ENCODE results near the gene SELENON. TPM values are rescaled to one million over a fixed set of nuclear protein-coding genes. Genes with fewer than 3 reads are reported as not detected.

SELENON gene
- total and polyA plus RNA-seq, 2 of the 13 experiments (the other 11 are each of a cell fraction or from before 2014, with no cell fraction given), result 3.8 to 8.0 TPM

DNA sequence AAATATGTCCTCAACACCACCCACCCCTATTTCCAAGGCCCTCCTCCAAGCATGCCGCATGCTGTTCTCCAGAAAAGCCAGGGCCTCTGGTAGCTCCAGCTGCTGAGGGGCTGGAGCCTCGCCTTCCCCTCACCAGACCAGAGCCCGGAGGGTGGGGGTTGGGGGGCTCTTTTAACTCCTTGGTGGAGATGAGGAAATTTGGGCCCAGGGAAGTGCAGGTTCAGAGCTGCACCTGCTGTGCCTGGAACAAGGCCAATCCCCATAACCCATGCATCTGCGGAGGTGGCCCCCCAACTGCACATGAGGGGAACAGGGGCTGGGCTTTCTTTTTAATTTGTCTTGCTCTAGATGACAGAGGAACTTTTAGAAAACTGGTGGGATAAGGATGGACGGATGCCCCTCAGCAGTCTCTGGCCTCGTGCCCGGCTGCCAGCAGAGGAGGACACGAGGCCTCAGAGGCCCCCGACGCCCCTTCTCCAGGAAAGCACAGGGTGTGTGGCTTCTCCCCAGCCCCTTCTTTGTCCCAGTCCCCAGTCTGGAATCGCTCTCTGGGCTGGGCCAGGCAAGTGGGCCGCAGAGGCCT, 550 bp upstream of the SELENON start (continued):
- TF ChIP-seq, protein P1, sequence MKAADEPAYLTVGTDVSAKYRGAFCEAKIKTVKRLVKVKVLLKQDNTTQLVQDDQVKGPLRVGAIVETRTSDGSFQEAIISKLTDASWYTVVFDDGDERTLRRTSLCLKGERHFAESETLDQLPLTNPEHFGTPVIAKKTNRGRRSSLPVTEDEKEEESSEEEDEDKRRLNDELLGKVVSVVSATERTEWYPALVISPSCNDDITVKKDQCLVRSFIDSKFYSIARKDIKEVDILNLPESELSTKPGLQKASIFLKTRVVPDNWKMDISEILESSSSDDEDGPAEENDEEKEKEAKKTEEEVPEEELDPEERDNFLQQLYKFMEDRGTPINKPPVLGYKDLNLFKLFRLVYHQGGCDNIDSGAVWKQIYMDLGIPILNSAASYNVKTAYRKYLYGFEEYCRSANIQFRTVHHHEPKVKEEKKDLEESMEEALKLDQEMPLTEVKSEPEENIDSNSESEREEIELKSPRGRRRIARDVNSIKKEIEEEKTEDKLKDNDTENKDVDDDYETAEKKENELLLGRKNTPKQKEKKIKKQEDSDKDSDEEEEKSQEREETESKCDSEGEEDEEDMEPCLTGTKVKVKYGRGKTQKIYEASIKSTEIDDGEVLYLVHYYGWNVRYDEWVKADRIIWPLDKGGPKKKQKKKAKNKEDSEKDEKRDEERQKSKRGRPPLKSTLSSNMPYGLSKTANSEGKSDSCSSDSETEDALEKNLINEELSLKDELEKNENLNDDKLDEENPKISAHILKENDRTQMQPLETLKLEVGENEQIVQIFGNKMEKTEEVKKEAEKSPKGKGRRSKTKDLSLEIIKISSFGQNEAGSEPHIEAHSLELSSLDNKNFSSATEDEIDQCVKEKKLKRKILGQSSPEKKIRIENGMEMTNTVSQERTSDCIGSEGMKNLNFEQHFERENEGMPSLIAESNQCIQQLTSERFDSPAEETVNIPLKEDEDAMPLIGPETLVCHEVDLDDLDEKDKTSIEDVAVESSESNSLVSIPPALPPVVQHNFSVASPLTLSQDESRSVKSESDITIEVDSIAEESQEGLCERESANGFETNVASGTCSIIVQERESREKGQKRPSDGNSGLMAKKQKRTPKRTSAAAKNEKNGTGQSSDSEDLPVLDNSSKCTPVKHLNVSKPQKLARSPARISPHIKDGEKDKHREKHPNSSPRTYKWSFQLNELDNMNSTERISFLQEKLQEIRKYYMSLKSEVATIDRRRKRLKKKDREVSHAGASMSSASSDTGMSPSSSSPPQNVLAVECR (CRISPR knock-in tag; IDR thresholded peaks at IDR 0.05; ENCODE audit: borderline replicate concordance), result peak; percentile 12; the same call in 1 of the 2 replicates
- TF ChIP-seq ZBTB7A (CRISPR knock-in tag; IDR thresholded peaks at IDR 0.05), result no peak
- TF ChIP-seq ZNF138 (CRISPR knock-in tag; IDR thresholded peaks at IDR 0.05; ENCODE audit: low read depth), result no peak
- TF ChIP-seq, protein P2, sequence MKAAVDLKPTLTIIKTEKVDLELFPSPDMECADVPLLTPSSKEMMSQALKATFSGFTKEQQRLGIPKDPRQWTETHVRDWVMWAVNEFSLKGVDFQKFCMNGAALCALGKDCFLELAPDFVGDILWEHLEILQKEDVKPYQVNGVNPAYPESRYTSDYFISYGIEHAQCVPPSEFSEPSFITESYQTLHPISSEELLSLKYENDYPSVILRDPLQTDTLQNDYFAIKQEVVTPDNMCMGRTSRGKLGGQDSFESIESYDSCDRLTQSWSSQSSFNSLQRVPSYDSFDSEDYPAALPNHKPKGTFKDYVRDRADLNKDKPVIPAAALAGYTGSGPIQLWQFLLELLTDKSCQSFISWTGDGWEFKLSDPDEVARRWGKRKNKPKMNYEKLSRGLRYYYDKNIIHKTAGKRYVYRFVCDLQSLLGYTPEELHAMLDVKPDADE (CRISPR knock-in tag; IDR thresholded peaks at IDR 0.05), result no peak
- no peak for TF ChIP-seq GATAD1 (CRISPR knock-in tag; IDR thresholded peaks at IDR 0.05)
- TF ChIP-seq, protein P3, sequence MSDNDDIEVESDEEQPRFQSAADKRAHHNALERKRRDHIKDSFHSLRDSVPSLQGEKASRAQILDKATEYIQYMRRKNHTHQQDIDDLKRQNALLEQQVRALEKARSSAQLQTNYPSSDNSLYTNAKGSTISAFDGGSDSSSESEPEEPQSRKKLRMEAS (IDR thresholded peaks at IDR 0.05), result peak; percentile 29; the same call in 1 of the 2 replicates
- no peak for TF ChIP-seq SRY (CRISPR knock-in tag; IDR thresholded peaks at IDR 0.05)
- TF ChIP-seq, protein P4, sequence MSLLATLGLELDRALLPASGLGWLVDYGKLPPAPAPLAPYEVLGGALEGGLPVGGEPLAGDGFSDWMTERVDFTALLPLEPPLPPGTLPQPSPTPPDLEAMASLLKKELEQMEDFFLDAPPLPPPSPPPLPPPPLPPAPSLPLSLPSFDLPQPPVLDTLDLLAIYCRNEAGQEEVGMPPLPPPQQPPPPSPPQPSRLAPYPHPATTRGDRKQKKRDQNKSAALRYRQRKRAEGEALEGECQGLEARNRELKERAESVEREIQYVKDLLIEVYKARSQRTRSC (CRISPR knock-in tag; IDR thresholded peaks at IDR 0.05; ENCODE audit: low read depth), result no peak
- no peak for TF ChIP-seq KAT2B (IDR thresholded peaks at IDR 0.05; ENCODE audit: borderline replicate concordance, low read depth, low read length)
- no peak for TF ChIP-seq KAT7 (CRISPR knock-in tag; IDR thresholded peaks at IDR 0.05; ENCODE audit: borderline replicate concordance)
- peak; percentile 58; the same call in 1 of the 2 replicates for TF ChIP-seq PHF8 (CRISPR knock-in tag; IDR thresholded peaks at IDR 0.05)
- no peak for TF ChIP-seq ZNF33A (CRISPR knock-in tag; IDR thresholded peaks at IDR 0.05; ENCODE audit: borderline replicate concordance)
- TF ChIP-seq, protein P5, sequence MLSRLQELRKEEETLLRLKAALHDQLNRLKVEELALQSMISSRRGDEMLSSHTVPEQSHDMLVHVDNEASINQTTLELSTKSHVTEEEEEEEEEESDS (CRISPR knock-in tag; IDR thresholded peaks at IDR 0.05; ENCODE audit: borderline replicate concordance), result no peak
- no peak for TF ChIP-seq MAZ (IDR thresholded peaks at IDR 0.05; ENCODE audit: borderline replicate concordance, low read depth, low read length)
- no peak for TF ChIP-seq MAZ (CRISPR knock-in tag; IDR thresholded peaks at IDR 0.05; ENCODE audit: low read depth)
- TF ChIP-seq ETV6 (CRISPR knock-in tag; conservative IDR thresholded peaks at IDR 0.05), result no peak
- no peak for TF ChIP-seq RBM39 (IDR thresholded peaks at IDR 0.05; ENCODE audit: low read depth, low read length, poor library complexity, severe bottlenecking)
- TF ChIP-seq ESRRA (CRISPR knock-in tag; IDR thresholded peaks at IDR 0.05; ENCODE audit: low read depth), result no peak
- no peak for TF ChIP-seq PCBP1 (IDR thresholded peaks at IDR 0.05; ENCODE audit: borderline replicate concordance, low read depth, low read length)
- TF ChIP-seq HNRNPLL (IDR thresholded peaks at IDR 0.05; ENCODE audit: low read depth, low read length, poor library complexity, severe bottlenecking), result no peak
